ENCODE measurements around the gene ARIH1. TPM values are rescaled to one million over a fixed set of nuclear protein-coding genes. Genes with fewer than 3 reads are reported as not detected.

Gene ARIH1
- total and polyA plus RNA-seq, 2 donors (not counting 1 experiment from before 2014, with no cell fraction given): 27.9 to 199 TPM

GRCh38 chr15:72535911-72536310 lies 61.8 kb downstream of the ARIH1 start:
- Histone ChIP-seq H3K27ac (ENCODE audit: low read length in 2 of 2) (no peak overlapping the region), H3K36me3 (replicated peaks in 1 of 2; ENCODE audit: control extremely low read depth in 1 of 2, control insufficient read depth in 1 of 2, extremely low read depth in 1 of 2, insufficient read depth in 2 of 2, low read length in 1 of 2) (peaks cover 0 to 3% of the 10 kb centered on the region in 2 experiments), H3K79me2 (ENCODE audit: control insufficient read depth, insufficient read depth, low read length) (peaks cover 74% of the 10 kb centered on the region), H3K9me3 (ENCODE audit: control extremely low read depth in 1 of 3, control insufficient read depth in 2 of 3, insufficient read depth in 1 of 3, low read length in 2 of 3) (peaks cover 0 to 10% (median 8%) of the 10 kb centered on the region in 3 donors), H3K9ac (ENCODE audit: low read length) (no peak overlapping the region), H3K4me1 (ENCODE audit: control insufficient read depth in 2 of 2, insufficient read depth in 2 of 2, low read length in 2 of 2) (no peaks in the 10 kb centered on the region), H4K20me1 (ENCODE audit: control insufficient read depth, insufficient read depth, low read length, poor library complexity, severe bottlenecking) (peaks cover 56% of the 10 kb centered on the region), H2AFZ (ENCODE audit: insufficient read depth, low read depth, low read length, poor library complexity, severe bottlenecking) (no peak overlapping the region), H3K4me3 (ENCODE audit: control extremely low read depth in 1 of 5, extremely low read depth in 1 of 5, insufficient read depth in 1 of 5, low read depth in 2 of 5, low read length in 4 of 5) (no peak overlapping the region), H3K4me2 (replicated peaks; ENCODE audit: low read depth, low read length, poor library complexity, severe bottlenecking) (no peak overlapping the region), H3K27me3 (replicated peaks in 1 of 4; ENCODE audit: control extremely low read depth in 1 of 4, control insufficient read depth in 3 of 4, insufficient read depth in 4 of 4, low read length in 3 of 4) (no peaks in the 10 kb centered on the region)
- H3K4me3 Mint-ChIP-seq: no peak overlapping the region
- DNase-seq (no peak), ATAC-seq (ENCODE audit: low read depth) (no peak)
- ChIA-PET CTCF (interaction anchor here (1.1 kb wide), 1 partner anchor 223 kb away, joined by 4 read pairs; no protein-coding TSS in a partner anchor), POLR2A (no interaction called here)
- H3K27ac Mint-ChIP-seq: no peak overlapping the region
- TF ChIP-seq CTCF (IDR thresholded peaks at IDR 0.05): no peak
- no peak for TF ChIP-seq EZH2 (IDR thresholded peaks at IDR 0.05; ENCODE audit: borderline replicate concordance, insufficient read depth, low read depth, low read length, poor library complexity, severe bottlenecking)
- peaks cover 4% of the 10 kb centered on the region for H3K9me3 Mint-ChIP-seq (ENCODE audit: insufficient read depth)
- no peaks in the 10 kb centered on the region for H3K27me3 Mint-ChIP-seq
- intact Hi-C loops (cut with micrococcal nuclease): no loop called here
- 100% methylated on average over 2 of the region's 3 CpGs for WGBS (ENCODE audit: insufficient coverage)
- peaks cover 9% of the 10 kb centered on the region for H3K4me1 Mint-ChIP-seq

GRCh38 chr15:72536506-72536905 lies 62.4 kb downstream of the ARIH1 start:
- H3K27ac ChIP-seq (ENCODE audit: low read length in 2 of 2): no peak overlapping the region
- Mint-ChIP-seq H3K4me1 (peaks cover 10% of the 10 kb centered on the region), H3K4me3 (no peak overlapping the region), H3K27ac (no peak overlapping the region), H3K27me3 (no peaks in the 10 kb centered on the region), H3K9me3 (ENCODE audit: insufficient read depth) (peaks cover 5% of the 10 kb centered on the region)
- peaks cover 0 to 13% (median 12%) of the 10 kb centered on the region in 3 donors for H3K9me3 ChIP-seq (ENCODE audit: control extremely low read depth in 1 of 3, control insufficient read depth in 2 of 3, insufficient read depth in 1 of 3, low read length in 2 of 3)
- ChIA-PET CTCF (interaction anchor here (1.0 to 1.1 kb wide), 2 partner anchors 14 to 224 kb away, joined by 3 to 4 read pairs; no protein-coding TSS in a partner anchor), POLR2A (interaction anchor here (0.6 kb wide), 1 partner anchor 419 kb away, joined by 3 read pairs; no protein-coding TSS in a partner anchor)
- peaks cover 79% of the 10 kb centered on the region for H3K79me2 ChIP-seq (ENCODE audit: control insufficient read depth, insufficient read depth, low read length)
- H4K20me1 ChIP-seq (ENCODE audit: control insufficient read depth, insufficient read depth, low read length, poor library complexity, severe bottlenecking): peaks cover 57% of the 10 kb centered on the region
- ATAC-seq (ENCODE audit: low read depth) (no peak), DNase-seq (no peak)
- intact Hi-C loops (cut with micrococcal nuclease): no loop called here
- no peak overlapping the region for H3K4me2 ChIP-seq (replicated peaks; ENCODE audit: low read depth, low read length, poor library complexity, severe bottlenecking)
- 100% methylated on average over 1 of the region's 3 CpGs for WGBS (ENCODE audit: insufficient coverage)
- H3K4me1 ChIP-seq (ENCODE audit: control insufficient read depth in 2 of 2, insufficient read depth in 2 of 2, low read length in 2 of 2): no peaks in the 10 kb centered on the region
- no peak overlapping the region for H2AFZ ChIP-seq (ENCODE audit: insufficient read depth, low read depth, low read length, poor library complexity, severe bottlenecking)
- TF ChIP-seq CTCF (IDR thresholded peaks at IDR 0.05) (no peak), EZH2 (IDR thresholded peaks at IDR 0.05; ENCODE audit: borderline replicate concordance, insufficient read depth, low read depth, low read length, poor library complexity, severe bottlenecking) (no peak)
- no peak overlapping the region for H3K4me3 ChIP-seq (ENCODE audit: control extremely low read depth in 1 of 5, extremely low read depth in 1 of 5, insufficient read depth in 1 of 5, low read depth in 2 of 5, low read length in 4 of 5)
- peaks cover 0 to 3% of the 10 kb centered on the region in 2 experiments for H3K36me3 ChIP-seq (replicated peaks in 1 of 2; ENCODE audit: control extremely low read depth in 1 of 2, control insufficient read depth in 1 of 2, extremely low read depth in 1 of 2, insufficient read depth in 2 of 2, low read length in 1 of 2)
- no peak overlapping the region for H3K9ac ChIP-seq (ENCODE audit: low read length)
- no peaks in the 10 kb centered on the region for H3K27me3 ChIP-seq (replicated peaks in 1 of 4; ENCODE audit: control extremely low read depth in 1 of 4, control insufficient read depth in 3 of 4, insufficient read depth in 4 of 4, low read length in 3 of 4)

Measured in B cell (primary cell).